PFSK-1 (cell line): ENCODE results near the gene PAPLN.

Experiments
- FOXP2 ChIP-seq: optimal IDR thresholded peaks from 2 replicates; pipeline ENCODE3; 2011; ENCODE audit warnings: borderline replicate concordance, control low read depth, inconsistent platforms; ENCODE audit not compliant: insufficient read depth; ENCODE audit errors: extremely low read length, extremely low read depth
- POLR2AphosphoS5 ChIP-seq: IDR thresholded peaks from 2 replicates; pipeline ENCODE4 v1.6.1; 2012; ENCODE audit warnings: low read depth, mild to moderate bottlenecking, control low read depth, low read length, moderate library complexity
- SIN3A ChIP-seq: IDR thresholded peaks from 2 replicates; pipeline ENCODE4 v1.6.1; 2012; ENCODE audit warnings: mild to moderate bottlenecking, low read length, moderate library complexity, borderline replicate concordance; ENCODE audit not compliant: insufficient read depth
- TAF1 ChIP-seq: IDR thresholded peaks from 2 replicates; pipeline ENCODE4 v1.6.1; 2012; ENCODE audit warnings: low read length, control low read depth, borderline replicate concordance; ENCODE audit not compliant: insufficient read depth
- TF ChIP-seq, protein P1 (sequence below), 2 experiments: IDR thresholded peaks; 2 replicates each; pipeline versions ENCODE4 v1.6.1 to v1.8.0; 2011 to 2012; ENCODE audit warnings: low read depth in 2 of 2, low read length in 2 of 2, control low read depth in 1 of 2, inconsistent platforms in 1 of 2, mild to moderate bottlenecking in 1 of 2, moderate library complexity in 1 of 2; ENCODE audit not compliant: insufficient read depth in 1 of 2

Gene PAPLN

DNA sequence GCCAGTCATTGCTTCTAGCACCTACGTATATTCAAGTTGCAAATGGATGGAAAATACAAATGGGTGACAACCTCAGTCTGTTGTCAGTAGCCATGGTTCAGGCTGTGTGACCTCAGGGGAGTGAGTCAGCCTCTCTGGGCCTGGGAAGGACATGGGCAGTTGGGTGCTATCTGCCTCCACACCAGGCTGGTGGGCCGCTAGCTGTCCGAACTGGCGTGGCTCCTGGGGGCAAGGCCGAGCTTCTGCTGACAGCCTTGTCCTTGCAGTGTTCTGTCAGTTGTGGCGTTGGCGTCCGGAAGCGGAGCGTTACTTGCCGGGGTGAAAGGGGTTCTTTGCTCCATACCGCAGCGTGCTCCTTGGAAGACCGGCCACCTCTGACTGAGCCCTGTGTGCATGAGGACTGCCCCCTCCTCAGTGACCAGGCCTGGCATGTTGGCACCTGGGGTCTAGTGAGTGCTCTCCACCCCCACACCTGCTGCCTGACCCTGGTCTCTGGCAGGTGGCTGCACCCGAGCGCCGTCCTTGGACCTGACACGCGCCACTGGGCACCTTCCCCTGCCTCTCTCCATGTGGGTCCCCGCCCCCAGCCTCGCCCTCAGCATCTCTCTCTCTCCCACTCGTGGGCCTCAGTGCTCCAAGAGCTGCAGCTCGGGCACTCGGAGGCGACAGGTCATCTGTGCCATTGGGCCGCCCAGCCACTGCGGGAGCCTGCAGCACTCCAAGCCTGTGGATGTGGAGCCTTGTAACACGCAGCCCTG, 17.1 kb downstream of the PAPLN start:
- TF ChIP-seq, protein P1, sequence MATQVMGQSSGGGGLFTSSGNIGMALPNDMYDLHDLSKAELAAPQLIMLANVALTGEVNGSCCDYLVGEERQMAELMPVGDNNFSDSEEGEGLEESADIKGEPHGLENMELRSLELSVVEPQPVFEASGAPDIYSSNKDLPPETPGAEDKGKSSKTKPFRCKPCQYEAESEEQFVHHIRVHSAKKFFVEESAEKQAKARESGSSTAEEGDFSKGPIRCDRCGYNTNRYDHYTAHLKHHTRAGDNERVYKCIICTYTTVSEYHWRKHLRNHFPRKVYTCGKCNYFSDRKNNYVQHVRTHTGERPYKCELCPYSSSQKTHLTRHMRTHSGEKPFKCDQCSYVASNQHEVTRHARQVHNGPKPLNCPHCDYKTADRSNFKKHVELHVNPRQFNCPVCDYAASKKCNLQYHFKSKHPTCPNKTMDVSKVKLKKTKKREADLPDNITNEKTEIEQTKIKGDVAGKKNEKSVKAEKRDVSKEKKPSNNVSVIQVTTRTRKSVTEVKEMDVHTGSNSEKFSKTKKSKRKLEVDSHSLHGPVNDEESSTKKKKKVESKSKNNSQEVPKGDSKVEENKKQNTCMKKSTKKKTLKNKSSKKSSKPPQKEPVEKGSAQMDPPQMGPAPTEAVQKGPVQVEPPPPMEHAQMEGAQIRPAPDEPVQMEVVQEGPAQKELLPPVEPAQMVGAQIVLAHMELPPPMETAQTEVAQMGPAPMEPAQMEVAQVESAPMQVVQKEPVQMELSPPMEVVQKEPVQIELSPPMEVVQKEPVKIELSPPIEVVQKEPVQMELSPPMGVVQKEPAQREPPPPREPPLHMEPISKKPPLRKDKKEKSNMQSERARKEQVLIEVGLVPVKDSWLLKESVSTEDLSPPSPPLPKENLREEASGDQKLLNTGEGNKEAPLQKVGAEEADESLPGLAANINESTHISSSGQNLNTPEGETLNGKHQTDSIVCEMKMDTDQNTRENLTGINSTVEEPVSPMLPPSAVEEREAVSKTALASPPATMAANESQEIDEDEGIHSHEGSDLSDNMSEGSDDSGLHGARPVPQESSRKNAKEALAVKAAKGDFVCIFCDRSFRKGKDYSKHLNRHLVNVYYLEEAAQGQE (IDR thresholded peaks at IDR 0.05; ENCODE audit: insufficient read depth in 1 of 2, low read depth in 2 of 2, low read length in 2 of 2): no peak
- TF ChIP-seq TAF1 (no peak), FOXP2 (no peak), SIN3A (no peak), POLR2AphosphoS5 (no peak)

DNA sequence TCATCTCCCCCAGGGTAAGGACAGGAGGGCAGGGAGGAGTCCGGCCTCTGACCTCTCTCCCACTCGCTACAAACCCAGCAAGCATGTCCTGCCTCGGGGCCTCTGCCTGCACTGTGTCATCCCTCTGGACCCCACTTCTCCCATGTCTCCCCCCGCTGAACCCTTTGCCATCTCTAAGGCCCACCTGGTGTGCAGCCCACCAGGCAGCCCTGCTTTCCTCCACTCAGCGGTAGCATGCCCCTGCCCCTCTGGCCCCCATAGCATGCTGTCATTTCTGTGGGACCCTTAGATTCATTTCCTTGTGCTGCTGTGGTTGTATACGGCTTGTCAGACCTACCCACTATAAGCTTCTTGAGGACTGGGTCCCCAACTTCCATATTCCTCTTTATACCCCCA, 17.7 kb downstream of the PAPLN start:
- no peak for TF ChIP-seq FOXP2
- TF ChIP-seq, protein P1 (IDR thresholded peaks at IDR 0.05; ENCODE audit: insufficient read depth in 1 of 2, low read depth in 2 of 2, low read length in 2 of 2): no peak

DNA sequence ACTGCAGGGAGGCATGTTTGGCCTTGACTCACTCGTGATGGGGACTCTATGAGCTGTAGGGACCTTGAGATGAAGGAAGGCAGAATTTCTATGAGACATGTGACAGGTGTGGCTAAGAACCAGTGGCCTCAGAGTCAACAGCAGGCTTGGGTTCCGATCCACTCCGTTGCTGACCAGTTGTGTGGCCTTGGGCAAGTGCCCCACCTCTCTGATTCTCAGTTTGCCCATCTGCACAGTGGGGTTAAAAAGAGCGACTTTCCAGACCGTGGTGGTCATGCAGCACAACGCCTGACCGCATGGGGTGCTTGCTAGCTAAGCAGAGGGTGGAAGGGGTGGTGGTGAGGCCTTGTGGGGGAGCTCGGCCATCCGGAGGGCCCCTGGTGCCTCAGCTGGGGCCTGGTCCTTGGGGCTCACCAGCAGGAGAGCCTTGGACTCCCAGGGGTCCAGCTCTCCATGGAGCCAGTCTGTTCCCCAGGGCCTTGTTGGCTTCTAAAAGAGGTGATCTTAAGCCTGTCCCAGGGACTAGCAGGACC, 18.5 kb downstream of the PAPLN start:
- no peak for TF ChIP-seq FOXP2
- no peak for TF ChIP-seq TAF1
- no peak for TF ChIP-seq SIN3A
- TF ChIP-seq POLR2AphosphoS5: no peak
- TF ChIP-seq, protein P1 (IDR thresholded peaks at IDR 0.05; ENCODE audit: insufficient read depth in 1 of 2, low read depth in 2 of 2, low read length in 2 of 2): no peak

DNA sequence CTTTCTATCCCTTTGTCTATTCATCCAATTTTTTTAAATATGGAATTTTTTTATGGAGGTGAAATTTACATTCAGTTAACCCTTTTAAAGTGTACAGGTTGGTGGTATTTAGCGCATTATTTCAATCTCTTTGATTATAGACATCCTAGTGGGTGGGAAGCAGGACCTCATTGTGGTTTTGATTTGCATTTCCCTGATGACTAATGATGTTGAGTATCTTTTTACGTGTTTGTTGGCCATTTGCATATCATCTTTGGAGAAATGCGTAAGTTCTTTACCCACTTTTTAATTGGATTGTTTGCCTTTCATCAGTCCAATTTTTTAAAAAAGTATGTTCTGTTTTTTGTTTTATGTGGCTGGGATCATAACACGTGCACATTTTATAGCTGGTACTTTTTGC, 20.8 kb downstream of the PAPLN start:
- TF ChIP-seq SIN3A (no peak), TAF1 (no peak), FOXP2 (no peak), POLR2AphosphoS5 (no peak)
- TF ChIP-seq, protein P1 (IDR thresholded peaks at IDR 0.05; ENCODE audit: insufficient read depth in 1 of 2, low read depth in 2 of 2, low read length in 2 of 2): no peak
